ENCODE measurements around the gene IFNA21.

Gene IFNA21

GRCh38 chr9:21121079-21121478, 45.4 kb downstream of the IFNA21 start:
- no peak for TF ChIP-seq FOXP2 (optimal IDR thresholded peaks at IDR 0.05; ENCODE audit: borderline replicate concordance, extremely low read depth, extremely low read length, insufficient read depth)
- TF ChIP-seq SIN3A (IDR thresholded peaks at IDR 0.05; ENCODE audit: borderline replicate concordance, insufficient read depth, low read length) = no peak
- TF ChIP-seq REST (IDR thresholded peaks at IDR 0.05; ENCODE audit: insufficient read depth in 1 of 2, low read depth in 2 of 2, low read length in 2 of 2) = no peak
- no peak for TF ChIP-seq POLR2AphosphoS5 (IDR thresholded peaks at IDR 0.05; ENCODE audit: low read depth, low read length)
- TF ChIP-seq TAF1 (IDR thresholded peaks at IDR 0.05; ENCODE audit: borderline replicate concordance, insufficient read depth, low read length) = no peak

DNA sequence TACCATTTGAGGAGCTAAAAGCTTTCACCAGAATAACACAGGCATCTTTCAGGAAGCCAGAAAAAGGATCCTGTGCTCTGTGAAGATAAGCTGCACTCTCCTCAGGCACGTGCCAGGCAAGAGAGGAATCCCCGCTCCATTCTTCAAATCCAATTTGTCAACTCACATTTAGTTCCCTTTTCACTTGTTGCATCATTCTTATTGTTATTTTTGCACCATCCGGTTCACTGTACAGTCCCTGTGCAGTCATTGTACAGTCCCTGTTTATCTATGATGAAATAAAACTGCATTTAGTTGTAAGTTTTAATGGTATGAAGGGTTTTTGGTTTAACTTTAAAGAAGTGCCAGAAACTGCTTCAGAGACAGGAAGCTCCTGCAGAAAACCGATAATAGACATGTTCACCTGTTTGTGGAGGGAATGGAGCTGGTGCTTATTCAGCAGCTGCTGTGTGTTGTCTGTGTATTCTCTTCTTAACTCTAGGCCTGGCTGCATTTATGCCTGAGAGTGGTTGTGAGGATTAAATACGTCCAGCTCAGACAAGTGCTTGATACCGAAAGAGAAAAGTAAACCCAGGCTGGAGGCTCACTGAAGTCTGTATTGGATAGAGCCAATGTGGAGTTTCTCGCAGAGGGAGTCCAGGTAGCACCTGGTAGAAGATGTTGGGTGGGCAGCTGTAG, 47.2 kb downstream of the IFNA21 start:
- no peak for TF ChIP-seq POLR2AphosphoS5 (IDR thresholded peaks at IDR 0.05; ENCODE audit: low read depth, low read length)
- TF ChIP-seq TAF1 (IDR thresholded peaks at IDR 0.05; ENCODE audit: borderline replicate concordance, insufficient read depth, low read length) = no peak
- no peak for TF ChIP-seq FOXP2 (optimal IDR thresholded peaks at IDR 0.05; ENCODE audit: borderline replicate concordance, extremely low read depth, extremely low read length, insufficient read depth)
- TF ChIP-seq SIN3A (IDR thresholded peaks at IDR 0.05; ENCODE audit: borderline replicate concordance, insufficient read depth, low read length) = no peak
- no peak for TF ChIP-seq REST (IDR thresholded peaks at IDR 0.05; ENCODE audit: insufficient read depth in 1 of 2, low read depth in 2 of 2, low read length in 2 of 2)
